Neural crest cell (in vitro differentiated cells): ENCODE results near the gene PCSK2. TPM values are rescaled to one million over a fixed set of nuclear protein-coding genes. Genes with fewer than 3 reads are reported as not detected.

Experiments used
- DNase-seq: peaks from one replicate; pipeline ENCODE4 v3.0.0; 2021; ENCODE audit warnings: low read depth, mixed read lengths, low spot score
- H3K27ac Mint-ChIP-seq: one replicate; pipeline ENCODE4 v1.8.0; 2021; ENCODE audit warnings: mild to moderate bottlenecking, mixed read lengths; ENCODE audit not compliant: unreplicated experiment
- H3K27me3 Mint-ChIP-seq: 2 replicates; pipeline ENCODE4 v1.8.0; 2021; ENCODE audit warnings: low read depth, mild to moderate bottlenecking, mixed read lengths
- H3K36me3 Mint-ChIP-seq: 2 replicates; pipeline ENCODE4 v1.8.0; 2021; ENCODE audit warnings: low read depth, mild to moderate bottlenecking, mixed read lengths
- H3K4me1 Mint-ChIP-seq: 2 replicates; pipeline ENCODE4 v1.8.0; 2021; ENCODE audit warnings: mixed read lengths
- H3K4me3 Mint-ChIP-seq: one replicate; pipeline ENCODE4 v1.8.0; 2021; ENCODE audit warnings: mild to moderate bottlenecking, mixed read lengths
- H3K9me3 Mint-ChIP-seq: 2 replicates; pipeline ENCODE4 v1.8.0; 2021; ENCODE audit warnings: mixed read lengths
- CTCF ChIP-seq: fragments of 200-600 bp; sonication (generic); conservative IDR thresholded peaks from 2 replicates; pipeline ENCODE4 v1.5.0; 2021; ENCODE audit warnings: antibody characterized with exemption, mild to moderate bottlenecking
- total RNA-seq: library from RNA; stranded (reverse); gene quantifications from 2 replicates; pipeline ENCODE4 v1.2.1, GENCODE V29; 2021

The PCSK2 gene
- total RNA-seq, 1 donor from 2014 or later: 2.1 TPM

- no peak for TF ChIP-seq CTCF
- Mint-ChIP-seq H3K9me3 (no peaks in the 10 kb centered on the region), H3K4me1 (peaks cover 28% of the 10 kb centered on the region), H3K36me3 (no peaks in the 10 kb centered on the region), H3K4me3 (peak overlapping the region; percentile 67), H3K27ac (no peak overlapping the region), H3K27me3 (peaks cover 77% of the 10 kb centered on the region)
- DNase-seq: no peak
Measured at GRCh38 chr20:17529586-17529985, 302.7 kb downstream of the PCSK2 start.

- Mint-ChIP-seq H3K27me3 (peaks cover 73% of the 10 kb centered on the region), H3K36me3 (no peaks in the 10 kb centered on the region), H3K4me1 (peaks cover 28% of the 10 kb centered on the region), H3K4me3 (peak overlapping the region; percentile 67), H3K9me3 (no peaks in the 10 kb centered on the region), H3K27ac (no peak overlapping the region)
- no peak for DNase-seq
- no peak for TF ChIP-seq CTCF
Measured at GRCh38 chr20:17530153-17530552, 303.3 kb downstream of the PCSK2 start.

- peaks cover 67% of the 10 kb centered on the region for H3K27me3 Mint-ChIP-seq
Measured at GRCh38 chr20:17530716-17531664, 304.1 kb downstream of the PCSK2 start, which contains the start of gene BFSP1. Gene BFSP1, minus strand, starts transcription at chr20:17531379. Its CDS starts 50 bp downstream, at chr20:17531329.

GRCh38 chr20:17531665-17532025 is 304.8 kb downstream of the PCSK2 start:
- Mint-ChIP-seq H3K9me3 (no peaks in the 10 kb centered on the region), H3K27ac (peak overlapping the region; percentile 97), H3K4me3 (peak overlapping the region; percentile 92), H3K27me3 (peaks cover 63% of the 10 kb centered on the region), H3K4me1 (peaks cover 28% of the 10 kb centered on the region), H3K36me3 (no peaks in the 10 kb centered on the region)
- no peak for TF ChIP-seq CTCF
- no peak for DNase-seq

More at GRCh38 chr20:17530716-17531664, 304.1 kb downstream of the PCSK2 start, which contains the start of gene BFSP1:
- Mint-ChIP-seq H3K27ac (peak within 1 kb of the TSS; percentile 97), H3K4me3 (peak within 1 kb of the TSS; percentile 92), H3K36me3 (no peaks in the 10 kb centered on the region), H3K9me3 (no peaks in the 10 kb centered on the region), H3K4me1 (peaks cover 28% of the 10 kb centered on the region)
- TF ChIP-seq CTCF: no peak
- DNase-seq: peak; percentile 69

- Mint-ChIP-seq H3K36me3 (no peaks in the 10 kb centered on the region), H3K4me1 (peaks cover 31% of the 10 kb centered on the region), H3K27ac (no peak overlapping the region), H3K9me3 (no peaks in the 10 kb centered on the region), H3K27me3 (peaks cover 63% of the 10 kb centered on the region), H3K4me3 (peak overlapping the region; percentile 54)
- peak; percentile 6 for DNase-seq
- TF ChIP-seq CTCF: no peak
Measured at GRCh38 chr20:17533396-17533795, 306.6 kb downstream of the PCSK2 start.
